WTC11 (cell line): Measurements from ENCODE around the gene MEGF6.

Source experiments
- ATF1 ChIP-seq: sonication (generic); formaldehyde crosslinking; IDR thresholded peaks from 2 replicates; pipeline ENCODE4 v1.8.1; 2023; ENCODE audit warnings: mild to moderate bottlenecking, moderate library complexity, missing genetic modification reagents
- ATF2 ChIP-seq: sonication (generic); formaldehyde crosslinking; IDR thresholded peaks from 2 replicates; pipeline ENCODE4 v1.8.1; 2022; ENCODE audit warnings: low read depth, missing genetic modification reagents, borderline replicate concordance
- ATF6 ChIP-seq: sonication (generic); formaldehyde crosslinking; IDR thresholded peaks from 2 replicates; pipeline ENCODE4 v1.8.1; 2023; ENCODE audit warnings: mild to moderate bottlenecking, missing genetic modification reagents
- JAZF1 ChIP-seq: fragments of 250-450 bp; sonication (Bioruptor Pico); IDR thresholded peaks from 2 replicates; pipeline ENCODE4 v1.9.0; 2021; ENCODE audit warnings: moderate library complexity, mild to moderate bottlenecking, inconsistent platforms
- MXD4 ChIP-seq: fragments of 250-450 bp; sonication (Bioruptor Pico); IDR thresholded peaks from 2 replicates; pipeline ENCODE4 v1.8.0; 2021; ENCODE audit warnings: mild to moderate bottlenecking, moderate library complexity, borderline replicate concordance
- NFE2L1 ChIP-seq: sonication (generic); formaldehyde crosslinking; IDR thresholded peaks from 2 replicates; pipeline ENCODE4 v1.8.1; 2023; ENCODE audit warnings: missing genetic modification reagents
- NFYB ChIP-seq: sonication (generic); formaldehyde crosslinking; conservative IDR thresholded peaks from 2 replicates; pipeline ENCODE4 v1.8.0; 2022; ENCODE audit warnings: low read depth, missing genetic modification reagents
- TCF7 ChIP-seq: sonication (generic); formaldehyde crosslinking; IDR thresholded peaks from 2 replicates; pipeline ENCODE4 v1.8.0; 2022; ENCODE audit warnings: mild to moderate bottlenecking, low read depth, missing genetic modification reagents, moderate library complexity
- TP53 ChIP-seq: sonication (generic); formaldehyde crosslinking; IDR thresholded peaks from 2 replicates; pipeline ENCODE4 v1.8.1; 2023; ENCODE audit warnings: mild to moderate bottlenecking, missing genetic modification reagents
- USF2 ChIP-seq: sonication (generic); formaldehyde crosslinking; IDR thresholded peaks from 2 replicates; pipeline ENCODE4 v1.8.1; 2023; ENCODE audit warnings: mild to moderate bottlenecking, missing genetic modification reagents, moderate library complexity
- ZBTB21 ChIP-seq: sonication (generic); formaldehyde crosslinking; IDR thresholded peaks from 2 replicates; pipeline ENCODE4 v1.8.1; 2023; ENCODE audit warnings: mild to moderate bottlenecking, missing genetic modification reagents, borderline replicate concordance
- TF ChIP-seq, protein P1 (sequence below): fragments of 200-600 bp; IDR thresholded peaks from 2 replicates; pipeline ENCODE4 v1.8.0; 2022; ENCODE audit warnings: antibody characterized with exemption
- TF ChIP-seq, protein P2 (sequence below): sonication (generic); formaldehyde crosslinking; conservative IDR thresholded peaks from 2 replicates; pipeline ENCODE4 v1.8.1; 2022; ENCODE audit warnings: mild to moderate bottlenecking, missing genetic modification reagents
- TF ChIP-seq, protein P3 (sequence below): sonication (generic); formaldehyde crosslinking; IDR thresholded peaks from 2 replicates; pipeline ENCODE4 v1.8.0; 2022; ENCODE audit warnings: mild to moderate bottlenecking, missing genetic modification reagents

DNA sequence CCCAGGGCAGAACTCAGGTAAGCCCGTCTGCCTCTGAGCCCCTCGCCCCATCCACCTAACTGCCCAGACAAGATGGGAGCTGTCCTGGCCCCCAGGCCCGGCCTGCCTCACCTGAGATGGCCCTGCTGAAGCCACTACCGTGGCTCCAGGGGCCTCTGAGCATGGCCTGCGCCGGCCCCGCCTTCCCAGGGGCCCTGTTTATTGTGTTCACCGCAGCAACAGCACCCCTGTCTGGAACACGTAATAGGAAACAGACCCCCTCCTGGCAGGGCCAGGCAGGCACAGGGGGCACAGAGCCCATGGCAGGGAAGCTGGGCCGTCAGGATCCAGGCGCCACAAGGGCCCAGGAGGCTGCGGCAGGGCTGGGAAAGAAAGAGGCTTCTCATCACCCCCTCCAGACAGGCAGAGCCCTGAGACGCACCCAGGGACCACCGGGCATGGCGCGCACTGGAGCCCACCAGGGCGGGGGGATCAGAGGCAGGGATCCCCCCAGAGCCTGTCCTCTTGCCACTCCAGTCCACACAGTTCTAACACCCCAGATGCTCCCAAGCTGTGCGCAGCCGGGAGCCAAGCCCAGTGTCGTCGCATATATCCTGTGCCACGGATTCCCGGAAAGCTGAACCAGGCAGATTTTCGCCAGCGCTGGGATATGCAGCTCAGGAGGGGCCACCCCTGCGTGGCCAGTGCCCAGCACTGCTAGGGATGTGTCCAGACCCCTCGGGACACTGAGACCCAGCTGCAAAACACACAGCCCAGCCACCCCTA is 94.2 kb downstream of the MEGF6 start:
- TF ChIP-seq MXD4 (CRISPR knock-in tag) (no peak), ATF2 (CRISPR knock-in tag) (no peak), NFE2L1 (CRISPR knock-in tag) (no peak), ATF1 (CRISPR knock-in tag) (no peak), NFYB (CRISPR knock-in tag) (no peak), ATF6 (CRISPR knock-in tag) (no peak), TP53 (CRISPR knock-in tag) (no peak), TCF7 (CRISPR knock-in tag) (no peak), USF2 (CRISPR knock-in tag) (no peak), ZBTB21 (no peak), JAZF1 (no peak)
- TF ChIP-seq, protein P1, sequence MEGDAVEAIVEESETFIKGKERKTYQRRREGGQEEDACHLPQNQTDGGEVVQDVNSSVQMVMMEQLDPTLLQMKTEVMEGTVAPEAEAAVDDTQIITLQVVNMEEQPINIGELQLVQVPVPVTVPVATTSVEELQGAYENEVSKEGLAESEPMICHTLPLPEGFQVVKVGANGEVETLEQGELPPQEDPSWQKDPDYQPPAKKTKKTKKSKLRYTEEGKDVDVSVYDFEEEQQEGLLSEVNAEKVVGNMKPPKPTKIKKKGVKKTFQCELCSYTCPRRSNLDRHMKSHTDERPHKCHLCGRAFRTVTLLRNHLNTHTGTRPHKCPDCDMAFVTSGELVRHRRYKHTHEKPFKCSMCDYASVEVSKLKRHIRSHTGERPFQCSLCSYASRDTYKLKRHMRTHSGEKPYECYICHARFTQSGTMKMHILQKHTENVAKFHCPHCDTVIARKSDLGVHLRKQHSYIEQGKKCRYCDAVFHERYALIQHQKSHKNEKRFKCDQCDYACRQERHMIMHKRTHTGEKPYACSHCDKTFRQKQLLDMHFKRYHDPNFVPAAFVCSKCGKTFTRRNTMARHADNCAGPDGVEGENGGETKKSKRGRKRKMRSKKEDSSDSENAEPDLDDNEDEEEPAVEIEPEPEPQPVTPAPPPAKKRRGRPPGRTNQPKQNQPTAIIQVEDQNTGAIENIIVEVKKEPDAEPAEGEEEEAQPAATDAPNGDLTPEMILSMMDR, result no peak
- TF ChIP-seq, protein P2, sequence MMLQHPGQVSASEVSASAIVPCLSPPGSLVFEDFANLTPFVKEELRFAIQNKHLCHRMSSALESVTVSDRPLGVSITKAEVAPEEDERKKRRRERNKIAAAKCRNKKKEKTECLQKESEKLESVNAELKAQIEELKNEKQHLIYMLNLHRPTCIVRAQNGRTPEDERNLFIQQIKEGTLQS (CRISPR knock-in tag), result no peak
- TF ChIP-seq, protein P3, sequence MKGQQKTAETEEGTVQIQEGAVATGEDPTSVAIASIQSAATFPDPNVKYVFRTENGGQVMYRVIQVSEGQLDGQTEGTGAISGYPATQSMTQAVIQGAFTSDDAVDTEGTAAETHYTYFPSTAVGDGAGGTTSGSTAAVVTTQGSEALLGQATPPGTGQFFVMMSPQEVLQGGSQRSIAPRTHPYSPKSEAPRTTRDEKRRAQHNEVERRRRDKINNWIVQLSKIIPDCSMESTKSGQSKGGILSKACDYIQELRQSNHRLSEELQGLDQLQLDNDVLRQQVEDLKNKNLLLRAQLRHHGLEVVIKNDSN (CRISPR knock-in tag), result no peak
